ENCODE measurements around the gene RAB11FIP5. TPM values are rescaled to one million over a fixed set of nuclear protein-coding genes. Genes with fewer than 3 reads are reported as not detected.

RAB11FIP5 gene
- total RNA-seq, result 39.8 to 54.7 TPM (median 53.1 TPM) in 3 replicates
- long read RNA-seq, full-length matches to known transcripts, result 89 of 142 reads
- long read RNA-seq, partial matches to known transcripts, result 20 of 142 reads
- long read RNA-seq, other reads (novel, unspliced or antisense), result 33 of 142 reads

GRCh38 chr2:73112913-73113854 lies at the start of gene RAB11FIP5:
RAB11FIP5 (minus strand) TSS chr2:73112948; CDS start chr2:73112777, 171 bp downstream.
- Mint-ChIP-seq H3K36me3 (ENCODE audit: low read depth) (no peaks in the 10 kb centered on the region), H3K27ac (ENCODE audit: unreplicated experiment) (peak within 1 kb of the TSS; percentile 96), H3K9me3 (ENCODE audit: low read depth) (no peaks in the 10 kb centered on the region), H3K4me3 (ENCODE audit: unreplicated experiment) (peak within 1 kb of the TSS; percentile 90), H3K27me3 (ENCODE audit: low read depth) (no peaks in the 10 kb centered on the region), H3K4me1 (ENCODE audit: low read depth) (peaks cover 28% of the 10 kb centered on the region)
- peak; percentile 41 for TF ChIP-seq CTCF (IDR thresholded peaks at IDR 0.05)
- no peak for DNase-seq (ENCODE audit: low spot score)

GRCh38 chr2:73156539-73157124 lies 43.9 kb upstream of the RAB11FIP5 start:
- H3K4me3 Mint-ChIP-seq (ENCODE audit: unreplicated experiment), result peak overlapping the region; percentile 58
- H3K36me3 Mint-ChIP-seq (ENCODE audit: low read depth), result peaks cover 4% of the 10 kb centered on the region
- TF ChIP-seq CTCF (IDR thresholded peaks at IDR 0.05), result peak; percentile 94
- H3K27ac Mint-ChIP-seq (ENCODE audit: unreplicated experiment), result peak overlapping the region; percentile 22
- H3K9me3 Mint-ChIP-seq (ENCODE audit: low read depth), result peaks cover 6% of the 10 kb centered on the region
- DNase-seq (ENCODE audit: low spot score), result no peak
- peaks cover 49% of the 10 kb centered on the region for H3K27me3 Mint-ChIP-seq (ENCODE audit: low read depth)
- peaks cover 6% of the 10 kb centered on the region for H3K4me1 Mint-ChIP-seq (ENCODE audit: low read depth)

GRCh38 chr2:73142937-73143336 lies 30.2 kb upstream of the RAB11FIP5 start:
- DNase-seq (ENCODE audit: low spot score), result no peak
- Mint-ChIP-seq H3K27ac (ENCODE audit: unreplicated experiment) (no peak overlapping the region), H3K36me3 (ENCODE audit: low read depth) (peaks cover 2% of the 10 kb centered on the region), H3K27me3 (ENCODE audit: low read depth) (peaks cover 44% of the 10 kb centered on the region), H3K4me1 (ENCODE audit: low read depth) (no peaks in the 10 kb centered on the region), H3K4me3 (ENCODE audit: unreplicated experiment) (no peak overlapping the region), H3K9me3 (ENCODE audit: low read depth) (peaks cover 6% of the 10 kb centered on the region)
- no peak for TF ChIP-seq CTCF (IDR thresholded peaks at IDR 0.05)

GRCh38 chr2:73141896-73142295 lies 29.1 kb upstream of the RAB11FIP5 start:
- peaks cover 41% of the 10 kb centered on the region for H3K27me3 Mint-ChIP-seq (ENCODE audit: low read depth)
- DNase-seq (ENCODE audit: low spot score), result no peak
- H3K9me3 Mint-ChIP-seq (ENCODE audit: low read depth), result peaks cover 6% of the 10 kb centered on the region
- peaks cover 2% of the 10 kb centered on the region for H3K36me3 Mint-ChIP-seq (ENCODE audit: low read depth)
- no peak for TF ChIP-seq CTCF (IDR thresholded peaks at IDR 0.05)
- no peaks in the 10 kb centered on the region for H3K4me1 Mint-ChIP-seq (ENCODE audit: low read depth)
- no peak overlapping the region for H3K4me3 Mint-ChIP-seq (ENCODE audit: unreplicated experiment)
- H3K27ac Mint-ChIP-seq (ENCODE audit: unreplicated experiment), result no peak overlapping the region

GRCh38 chr2:73135236-73135635 lies 22.5 kb upstream of the RAB11FIP5 start:
- Mint-ChIP-seq H3K36me3 (ENCODE audit: low read depth) (no peaks in the 10 kb centered on the region), H3K9me3 (ENCODE audit: low read depth) (peaks cover 6% of the 10 kb centered on the region), H3K4me1 (ENCODE audit: low read depth) (no peaks in the 10 kb centered on the region), H3K27ac (ENCODE audit: unreplicated experiment) (no peak overlapping the region), H3K27me3 (ENCODE audit: low read depth) (peaks cover 19% of the 10 kb centered on the region), H3K4me3 (ENCODE audit: unreplicated experiment) (no peak overlapping the region)
- no peak for TF ChIP-seq CTCF (IDR thresholded peaks at IDR 0.05)
- no peak for DNase-seq (ENCODE audit: low spot score)
